HG02610 (cell line): Measurements from ENCODE around the gene CHAF1B.

Source experiments
- ATAC-seq: cut with Tn5 transposase; IDR thresholded peaks from one replicate; pipeline ENCODE4 v1.9.1; 2021; ENCODE audit warnings: mild to moderate bottlenecking, moderate library complexity; ENCODE audit not compliant: unreplicated experiment

CHAF1B gene

DNA sequence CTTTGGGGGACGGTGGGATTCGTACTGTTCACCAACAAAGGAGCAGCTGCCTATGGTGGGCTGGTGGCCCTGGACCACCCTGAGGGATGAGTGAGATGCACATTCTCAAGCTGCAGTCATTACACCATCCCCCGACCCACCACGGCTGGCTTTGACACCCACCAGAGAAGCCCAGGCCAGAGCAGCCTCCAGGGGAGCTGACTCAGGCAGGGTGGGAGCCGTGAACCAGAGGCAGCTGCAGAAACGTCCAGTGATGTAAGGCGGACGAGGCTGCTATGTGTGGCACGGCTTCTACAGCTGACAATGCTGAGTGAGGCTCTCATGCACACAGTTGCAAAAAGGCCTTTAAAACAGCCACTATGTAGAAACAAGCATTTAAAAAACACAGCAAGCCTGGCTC is 40.1 kb downstream of the CHAF1B start:
- ATAC-seq, result no peak

DNA sequence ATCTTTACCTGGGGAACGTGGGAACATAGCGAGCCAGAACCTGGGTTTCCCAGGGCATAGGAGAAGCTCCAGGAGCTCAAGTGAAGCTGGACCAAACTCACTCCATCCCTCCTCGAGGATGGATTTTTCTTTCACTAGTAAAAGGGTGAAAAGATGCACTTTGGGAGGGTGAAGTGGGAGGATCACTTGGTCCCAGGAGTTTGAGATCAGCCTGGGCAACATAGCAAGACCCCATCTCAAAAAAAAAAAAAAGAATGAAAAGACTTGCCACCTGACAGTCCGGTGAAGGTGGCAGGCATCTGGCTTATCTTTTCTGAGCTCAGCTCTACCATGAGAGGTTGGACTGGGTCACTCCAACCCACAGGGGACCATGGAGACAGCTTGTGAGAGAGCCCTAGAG is 42.3 kb downstream of the CHAF1B start:
- ATAC-seq, result no peak

DNA sequence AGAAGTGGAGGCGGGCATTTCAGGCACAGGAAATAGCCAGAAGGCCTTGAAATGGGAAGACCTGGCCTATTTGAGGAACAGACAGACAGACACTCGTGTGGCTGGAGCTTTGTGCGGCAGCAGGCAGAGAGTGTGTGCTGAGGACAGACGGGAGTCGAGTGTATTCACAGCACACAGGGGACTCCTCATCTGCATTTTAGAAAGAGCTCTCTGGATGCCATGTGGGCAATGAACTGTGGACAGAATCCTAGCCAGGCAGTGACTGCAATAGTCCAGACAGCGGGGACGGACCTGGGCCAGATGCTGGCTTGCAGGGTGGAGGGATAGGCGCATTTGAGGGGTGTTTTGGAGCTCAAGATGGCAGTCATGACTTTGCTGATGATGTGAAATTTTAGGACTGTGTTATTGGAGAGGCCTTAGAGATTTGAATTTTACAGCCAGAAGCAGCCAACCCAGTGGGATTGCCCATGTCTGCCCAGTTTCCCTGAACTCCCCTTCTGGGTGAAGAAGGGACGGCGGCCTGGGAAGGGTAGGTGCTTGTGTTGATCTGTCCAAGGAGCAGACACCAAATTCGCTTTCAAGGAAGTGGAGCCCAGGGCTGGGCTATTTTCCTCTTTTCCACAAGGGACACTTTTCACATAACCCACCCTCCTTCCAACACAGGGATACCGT is 43.7 kb downstream of the CHAF1B start:
- ATAC-seq, result no peak

DNA sequence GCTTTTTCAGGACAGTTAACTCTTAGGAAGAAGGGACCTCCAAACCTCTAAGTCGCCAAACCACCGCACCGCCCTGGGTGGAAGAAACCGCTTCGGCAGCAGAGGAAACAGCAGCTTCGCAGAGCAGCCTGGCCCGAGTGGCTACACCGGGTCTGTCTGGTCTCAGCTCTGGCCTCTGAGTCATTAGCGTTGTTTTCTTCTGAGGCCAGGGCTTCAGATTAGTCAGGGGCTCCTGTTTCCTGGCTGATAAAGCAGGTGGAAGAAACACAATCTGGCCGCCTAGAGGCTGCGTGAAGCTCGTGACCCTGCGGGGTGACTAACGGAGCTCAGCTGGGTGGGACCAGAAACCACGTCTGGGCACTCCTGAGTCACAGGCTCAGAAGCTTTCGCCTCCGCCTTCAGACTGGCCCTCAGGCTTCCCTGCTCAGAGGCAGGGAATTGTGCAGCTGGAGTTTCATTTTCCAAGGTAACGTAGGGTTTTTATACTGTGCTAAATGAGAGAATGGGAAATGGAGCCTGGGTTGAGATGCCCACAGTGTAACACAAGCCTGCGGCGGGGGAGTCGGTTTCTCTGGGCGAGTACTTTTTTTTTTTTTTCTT is 44.9 kb downstream of the CHAF1B start:
- peak; percentile 90 for ATAC-seq

DNA sequence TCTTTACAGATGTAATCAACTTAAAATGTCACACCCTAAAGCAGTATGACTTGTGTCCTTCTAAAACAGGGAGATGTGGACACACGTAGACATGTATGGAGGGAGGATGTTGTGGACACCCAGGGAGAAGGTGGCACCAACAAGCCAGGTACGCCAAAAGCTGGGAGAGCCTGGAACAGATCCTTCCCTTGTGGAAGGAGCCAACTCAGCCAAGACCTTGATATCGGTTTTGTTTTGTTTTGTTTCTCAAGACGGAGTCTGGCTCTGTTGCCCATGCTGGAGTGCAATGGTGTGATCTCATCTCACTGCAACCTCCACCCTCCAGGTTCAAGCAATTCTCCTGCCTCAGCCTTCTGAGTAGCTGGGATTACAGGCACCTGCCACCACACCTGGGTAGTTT is 45.6 kb downstream of the CHAF1B start:
- ATAC-seq, result no peak

DNA sequence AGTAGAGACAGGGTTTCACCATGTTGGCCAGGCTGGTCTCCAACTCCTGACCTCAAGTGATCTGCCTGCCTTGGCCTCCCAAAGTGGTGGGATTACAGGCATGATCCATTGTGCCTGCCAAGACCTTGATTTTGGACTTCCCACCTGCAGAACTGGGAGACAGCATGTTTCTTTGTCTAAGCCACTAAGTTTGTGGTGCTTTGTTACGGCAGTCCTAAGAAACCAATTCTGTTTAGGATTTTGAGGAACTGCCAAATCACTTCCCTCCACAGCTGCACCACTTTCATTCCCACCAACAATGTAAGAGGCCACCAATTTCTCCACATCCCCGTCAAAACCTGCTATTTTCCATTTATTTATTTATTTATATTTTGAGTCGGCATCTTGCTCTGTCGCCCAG is 46.1 kb downstream of the CHAF1B start:
- no peak for ATAC-seq

DNA sequence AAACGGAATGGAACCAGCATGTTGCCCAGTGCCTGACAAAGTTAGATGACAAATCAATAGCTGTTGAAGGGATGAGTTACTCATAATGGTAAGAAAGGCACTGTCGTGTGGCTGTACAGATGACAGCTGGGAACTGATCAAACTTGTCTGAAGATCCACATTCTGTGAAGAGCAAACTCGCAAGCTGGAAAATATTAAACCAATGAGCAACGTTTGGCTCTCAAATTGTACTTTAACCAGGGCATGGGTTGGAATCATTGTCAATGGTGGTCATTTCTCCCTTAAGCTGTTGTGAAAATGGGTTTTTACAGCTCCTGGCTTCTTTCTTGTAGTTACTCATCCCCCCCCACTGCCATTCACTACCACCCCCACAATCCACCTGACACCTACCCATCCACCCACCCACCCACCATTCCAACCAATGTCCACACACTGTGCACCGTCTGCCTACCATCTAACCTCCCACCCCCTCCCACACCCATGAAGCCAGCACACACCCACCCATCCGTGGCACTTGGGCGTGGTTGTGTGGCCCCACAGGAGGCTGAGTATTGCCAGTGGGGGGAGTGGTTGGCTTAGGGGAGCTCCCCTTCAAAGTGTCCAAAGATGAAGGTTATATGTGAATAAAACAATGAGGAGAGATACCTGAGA is 48.0 kb downstream of the CHAF1B start:
- no peak for ATAC-seq

DNA sequence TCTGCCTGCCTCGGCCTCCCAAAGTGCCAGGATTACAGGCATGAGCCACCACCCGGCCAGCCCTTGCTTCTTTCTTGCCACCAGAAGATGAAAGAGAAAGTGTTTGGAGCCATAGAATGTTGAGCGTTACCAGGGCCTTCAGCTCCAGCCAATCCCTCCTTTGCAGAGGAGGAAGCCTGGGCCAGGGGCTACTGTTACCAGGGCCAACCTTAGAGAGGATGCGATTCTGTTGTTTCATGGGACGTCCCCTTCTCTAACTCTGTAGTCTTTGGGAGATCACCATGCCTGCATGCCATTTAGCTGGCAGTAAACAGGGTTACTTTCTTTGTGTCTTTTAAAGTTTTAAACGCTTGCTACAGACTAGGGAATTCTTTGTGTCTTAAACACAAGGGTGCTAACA is 49.0 kb downstream of the CHAF1B start:
- ATAC-seq, result no peak

DNA sequence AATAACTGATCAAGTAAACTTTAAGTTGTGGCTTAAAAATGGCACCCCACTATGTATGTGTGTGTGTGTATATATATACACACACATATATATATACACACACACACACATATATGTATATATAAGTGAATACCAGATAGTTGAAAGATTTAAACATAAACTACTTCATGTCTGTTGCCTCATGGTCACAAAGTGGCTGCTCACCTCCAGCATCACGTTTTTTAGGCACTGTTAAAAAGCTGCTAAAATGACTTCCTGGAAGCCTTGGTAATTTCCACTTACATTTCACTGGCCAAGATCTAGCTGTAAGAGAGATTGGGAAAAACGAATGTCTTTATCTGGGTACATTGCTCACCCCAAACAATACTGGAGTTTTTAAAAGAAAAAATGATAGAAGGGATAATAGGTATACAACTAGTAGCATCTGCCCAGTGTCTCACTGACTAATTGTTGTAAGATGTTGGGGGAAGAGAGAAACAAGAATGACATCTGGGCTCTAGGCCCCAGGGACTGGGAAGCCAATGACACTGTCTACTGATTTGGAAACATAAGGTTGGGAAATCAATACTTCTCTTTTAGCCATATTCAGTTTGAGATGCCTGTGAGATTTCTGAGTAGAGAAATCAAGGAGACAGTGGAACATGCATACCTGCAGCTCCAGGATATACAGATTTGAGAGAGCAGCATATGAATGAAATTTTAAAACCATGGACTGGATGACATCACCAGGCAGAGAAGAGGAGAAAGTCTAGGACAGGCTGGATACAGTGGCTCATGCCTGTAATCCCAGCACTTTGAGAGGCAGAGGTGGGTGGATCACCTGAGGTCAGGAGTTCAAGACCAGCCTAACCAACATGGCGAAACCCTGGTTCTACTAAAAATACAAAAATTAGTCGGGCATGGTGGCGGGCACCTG is 51.9 kb downstream of the CHAF1B start:
- ATAC-seq, result no peak

DNA sequence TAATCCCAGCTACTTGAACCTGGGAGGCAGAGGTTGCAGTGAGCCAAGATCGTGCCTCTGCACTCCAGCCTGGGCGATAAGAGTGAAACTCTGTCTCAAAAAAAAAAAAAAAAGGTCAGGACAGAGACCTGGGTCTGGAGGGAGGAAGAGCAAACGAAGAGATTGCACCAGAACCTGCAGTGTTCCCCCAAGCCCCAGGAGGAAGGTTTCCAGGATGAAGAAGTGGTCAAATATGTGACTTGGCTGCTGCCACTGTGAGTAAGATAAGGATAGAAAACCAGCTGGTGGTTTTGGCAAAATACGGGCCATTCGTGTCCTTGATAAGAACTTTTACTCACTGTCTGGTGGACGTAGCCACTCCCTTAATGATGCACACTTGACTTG is 52.5 kb downstream of the CHAF1B start:
- no peak for ATAC-seq

DNA sequence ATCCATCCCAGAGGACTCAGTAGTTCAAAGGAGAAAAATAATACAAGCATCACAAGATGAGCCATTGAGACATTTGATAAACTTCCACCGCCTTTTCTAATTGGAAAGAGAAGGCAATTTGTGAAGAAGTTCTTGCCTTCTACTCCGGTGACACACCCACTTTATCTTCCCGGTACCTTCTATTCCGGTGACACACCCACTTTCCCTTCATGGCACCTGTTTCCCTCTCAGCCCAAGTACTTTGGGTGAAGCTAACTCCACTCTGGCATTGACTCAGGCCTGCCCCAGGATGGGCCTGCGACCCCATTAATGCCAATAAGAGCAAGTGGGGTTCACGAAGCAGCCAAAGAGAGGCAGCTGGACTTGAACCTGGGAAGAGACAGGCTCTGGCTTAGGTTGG is 56.5 kb downstream of the CHAF1B start:
- ATAC-seq, result no peak

DNA sequence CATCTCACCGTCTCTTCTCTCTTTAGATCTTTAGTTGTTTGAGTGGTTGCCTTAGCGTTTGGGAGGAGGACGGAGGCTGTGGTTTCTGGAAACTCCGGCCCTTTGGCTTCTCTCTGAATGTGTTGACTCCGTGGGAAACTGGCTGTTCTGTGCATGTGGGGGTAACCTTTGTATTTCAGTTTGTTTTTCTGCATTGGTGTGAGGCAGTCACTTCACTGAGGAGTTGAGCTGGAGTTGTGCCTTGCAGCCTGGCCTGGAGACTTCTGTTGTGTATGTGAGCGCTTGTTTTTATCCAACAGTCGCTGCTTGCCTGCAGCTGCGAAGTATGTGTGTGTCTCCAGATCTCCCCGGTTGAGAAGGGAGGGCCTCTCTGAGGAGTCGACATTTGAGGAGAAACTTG is 61.1 kb downstream of the CHAF1B start:
- ATAC-seq, result no peak

DNA sequence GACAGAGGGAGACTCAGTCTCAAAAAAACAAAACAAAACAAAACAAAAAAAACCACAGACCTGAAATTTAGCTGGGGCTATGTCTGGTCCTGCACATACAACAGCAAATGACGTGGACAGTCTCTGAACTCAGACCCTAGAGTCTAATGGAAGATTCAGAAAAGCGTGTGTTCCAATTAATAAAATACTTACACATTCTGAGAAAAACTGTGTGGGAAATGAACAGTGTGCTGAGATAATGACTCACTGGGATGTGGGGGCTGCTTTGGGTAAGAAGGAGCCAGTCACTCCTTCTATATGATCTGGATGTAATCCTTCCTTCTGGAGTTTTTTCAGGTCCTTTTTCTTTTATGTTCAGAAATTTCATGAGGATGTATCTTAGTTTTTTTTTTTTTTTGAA is 65.3 kb downstream of the CHAF1B start:
- ATAC-seq, result no peak

DNA sequence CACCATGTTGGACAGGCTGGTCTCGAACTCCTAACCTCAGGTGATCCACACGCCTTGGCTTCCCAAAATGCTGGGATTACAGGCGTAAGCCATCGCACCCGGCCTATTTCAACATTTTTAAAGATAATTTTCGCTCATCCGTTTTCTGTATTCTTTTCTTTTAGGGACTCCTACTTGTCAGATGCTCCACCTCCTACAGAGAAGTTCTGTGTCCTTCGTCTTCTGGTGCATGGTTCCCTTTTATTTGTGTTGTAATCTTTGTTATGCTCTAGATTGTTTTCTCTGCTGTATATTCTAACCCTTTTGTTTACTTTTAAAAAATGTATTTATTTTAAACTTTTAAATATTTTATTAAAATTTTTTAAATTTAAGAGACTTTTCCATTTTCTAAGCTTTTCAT is 66.3 kb downstream of the CHAF1B start:
- no peak for ATAC-seq

DNA sequence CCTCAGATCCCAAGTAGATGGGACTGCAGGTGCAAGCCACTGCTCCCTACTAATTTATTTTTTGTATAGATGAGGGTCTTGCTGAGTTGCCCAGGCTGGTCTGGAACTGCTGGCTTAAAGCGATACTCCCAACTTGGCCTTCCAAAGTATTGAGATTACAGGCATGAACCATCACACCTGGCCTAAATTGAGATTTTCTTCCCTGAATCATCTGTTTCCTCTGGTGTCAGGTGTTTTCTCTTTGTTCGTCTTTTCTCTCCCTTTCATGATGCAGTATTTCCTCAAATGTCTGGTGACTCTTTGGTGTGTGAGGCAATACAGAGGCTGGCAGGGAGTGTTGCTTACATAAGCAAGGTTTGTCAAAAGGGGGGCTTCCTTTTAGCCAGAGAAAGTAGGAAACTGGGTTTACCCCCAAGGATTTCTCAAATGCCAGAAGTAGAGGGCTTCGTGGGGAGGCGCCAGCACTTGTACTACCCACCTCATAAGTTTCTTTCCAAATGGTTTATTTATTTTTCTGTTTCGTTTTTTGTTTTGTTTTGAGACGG is 67.2 kb downstream of the CHAF1B start:
- no peak for ATAC-seq

DNA sequence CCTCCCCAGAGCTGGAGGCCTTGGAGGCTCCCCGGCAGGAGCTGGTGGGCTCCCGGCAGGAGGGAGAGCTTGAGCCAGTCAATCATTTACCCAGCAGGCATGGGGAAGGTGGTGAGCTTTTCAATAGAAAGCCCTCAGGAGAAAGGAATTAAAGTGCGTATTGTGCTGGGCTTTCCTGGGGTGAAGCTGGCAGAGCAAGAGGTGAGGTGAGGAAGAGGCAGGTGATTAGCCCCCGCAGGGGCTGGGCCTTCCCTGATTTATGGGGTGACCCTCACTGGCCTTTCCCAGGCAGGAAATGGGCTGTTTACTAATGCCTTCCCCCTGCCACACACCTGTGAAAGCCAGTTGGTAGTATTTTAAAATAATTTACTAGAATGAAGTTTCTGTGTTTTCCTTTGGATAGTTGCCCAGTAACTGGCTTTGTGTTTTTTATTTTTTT is 68.9 kb downstream of the CHAF1B start:
- no peak for ATAC-seq

DNA sequence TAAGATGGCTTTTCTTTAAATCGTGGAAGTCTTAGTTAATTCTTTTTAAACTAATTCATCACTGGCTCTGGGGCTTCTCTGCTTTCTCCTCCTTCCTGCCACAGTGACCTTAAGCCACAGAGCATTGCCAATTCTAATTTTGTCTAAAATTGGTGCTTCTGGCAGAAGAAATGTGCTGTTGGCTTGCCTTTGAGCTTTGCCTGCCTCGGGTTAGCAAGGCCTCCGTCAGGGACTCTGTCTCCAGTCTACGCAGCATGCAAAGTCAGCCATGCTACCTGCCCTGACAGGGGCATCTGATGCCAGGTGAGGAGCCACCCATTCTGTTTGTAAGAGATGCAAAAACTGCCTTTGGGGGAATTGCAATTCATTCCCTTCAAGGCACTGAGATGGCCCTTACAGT is 69.5 kb downstream of the CHAF1B start:
- ATAC-seq, result no peak

DNA sequence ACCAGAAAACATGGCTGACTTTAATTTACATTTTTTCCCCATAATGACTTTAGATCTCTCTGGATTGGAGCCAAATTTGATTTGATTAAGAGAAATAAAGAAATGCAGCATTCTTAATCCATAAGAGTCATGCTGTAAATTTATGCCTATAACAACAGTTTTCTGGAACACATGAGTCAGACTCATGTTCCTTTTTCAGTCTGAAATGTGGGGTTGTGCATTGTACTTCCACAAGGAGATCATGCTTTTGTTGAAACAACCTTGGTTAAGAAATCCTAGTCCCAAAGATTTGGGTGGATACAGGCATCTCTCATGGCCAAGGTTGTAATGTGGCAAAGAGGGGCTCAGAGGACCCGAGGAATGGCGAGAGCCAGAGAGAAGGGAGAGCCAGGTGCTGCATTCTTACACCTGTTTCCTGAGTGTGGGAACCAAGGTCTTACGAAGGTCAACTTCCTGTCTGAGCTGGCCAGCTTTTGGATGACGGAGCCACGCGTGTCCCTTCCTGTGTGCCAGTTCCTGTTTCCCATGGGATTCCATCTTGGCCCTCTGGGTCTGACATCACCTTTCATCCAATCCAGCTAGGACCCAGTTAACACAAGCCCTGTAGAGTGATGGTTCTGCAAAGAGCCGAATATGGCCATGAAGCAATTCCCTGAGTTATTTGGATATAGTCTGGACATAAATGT is 71.7 kb downstream of the CHAF1B start:
- no peak for ATAC-seq

DNA sequence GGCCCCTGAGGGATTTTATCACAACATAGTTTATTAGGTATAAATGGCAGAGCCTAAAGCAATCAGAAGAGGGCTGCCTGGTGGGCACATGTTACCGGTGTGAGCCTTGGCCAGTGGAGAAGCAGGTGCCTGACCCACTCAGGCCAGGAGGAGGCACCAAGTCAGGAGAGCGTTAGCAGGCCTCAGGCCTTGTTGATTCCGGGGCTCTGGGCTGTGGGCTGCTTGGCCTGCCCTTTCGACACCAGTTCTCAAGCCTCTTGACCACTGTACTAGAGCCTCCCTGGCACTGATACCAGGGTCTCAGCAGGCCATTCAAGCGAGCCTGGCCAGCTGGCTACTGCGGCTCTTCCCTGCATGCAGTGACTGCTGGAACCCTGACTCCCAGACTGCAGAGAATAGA is 73.9 kb downstream of the CHAF1B start:
- no peak for ATAC-seq

DNA sequence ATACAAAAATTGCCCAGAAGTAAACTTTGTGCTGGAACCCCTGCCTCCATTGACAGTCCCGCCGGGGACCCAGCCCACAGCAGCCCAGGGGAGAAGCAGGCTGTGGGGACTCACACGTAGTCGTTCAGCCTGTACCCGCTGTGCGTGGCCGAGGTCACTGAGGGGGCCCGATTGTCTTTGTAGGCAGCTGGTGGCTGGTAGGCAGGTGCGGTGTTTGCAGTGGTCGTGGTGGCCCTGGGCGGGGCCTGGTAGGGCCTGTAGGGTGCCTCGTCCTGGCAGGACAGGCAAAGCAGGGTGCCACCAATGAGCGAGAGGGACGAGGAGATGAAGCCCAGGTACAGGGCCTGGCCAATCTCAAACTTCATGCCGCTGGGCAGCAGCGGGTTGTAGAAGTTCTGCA is 75.7 kb downstream of the CHAF1B start:
- ATAC-seq, result no peak
